ENCODE measurements around the gene SLC22A25. TPM values are rescaled to one million over a fixed set of nuclear protein-coding genes. Genes with fewer than 3 reads are reported as not detected.

The SLC22A25 gene
- total and polyA plus RNA-seq, 2 donors (not counting 1 experiment from before 2014, with no cell fraction given), result not detected

- H3K36me3 ChIP-seq (ENCODE audit: control insufficient read depth, insufficient read depth, low read length), result no peaks in the 10 kb centered on the region
- H2AFZ ChIP-seq (ENCODE audit: low read length), result no peak overlapping the region
- H3K9me3 ChIP-seq (ENCODE audit: control insufficient read depth, insufficient read depth, low read depth, low read length), result no peaks in the 10 kb centered on the region
- no peaks in the 10 kb centered on the region for H3K27me3 ChIP-seq (ENCODE audit: control insufficient read depth, insufficient read depth, low read length)
- H3K79me2 ChIP-seq (ENCODE audit: control insufficient read depth, insufficient read depth, low read length), result no peaks in the 10 kb centered on the region
- no peak for DNase-seq (ENCODE audit: low read depth in 2 of 2)
- TF ChIP-seq EZH2 (IDR thresholded peaks at IDR 0.05; ENCODE audit: low read length, missing control alignments) (no peak), CTCF (conservative IDR thresholded peaks at IDR 0.05 in 1 of 2, IDR thresholded peaks at IDR 0.05 in 1 of 2; ENCODE audit: low read depth in 1 of 2, low read length in 2 of 2) (no peak)
- no peaks in the 10 kb centered on the region for H4K20me1 ChIP-seq (ENCODE audit: control insufficient read depth, extremely low read depth, insufficient read depth, low read length)
- no peaks in the 10 kb centered on the region for H3K4me1 ChIP-seq (ENCODE audit: control insufficient read depth, extremely low read depth, insufficient read depth, low read length)
- H3K27ac ChIP-seq (ENCODE audit: insufficient read depth, low read length), result no peak overlapping the region
- no peak overlapping the region for H3K4me2 ChIP-seq (ENCODE audit: extremely low read depth, insufficient read depth, low read length)
- H3K9ac ChIP-seq (ENCODE audit: insufficient read depth, low read length), result no peak overlapping the region
- no peak overlapping the region for H3K4me3 ChIP-seq (replicated peaks in 1 of 4; ENCODE audit: control extremely low read depth in 1 of 4, insufficient read depth in 1 of 4, low read depth in 3 of 4, low read length in 4 of 4)
Observed at GRCh38 chr11:63282579-63282978, 39.2 kb upstream of the SLC22A25 start.

- H3K4me3 ChIP-seq (replicated peaks in 1 of 4; ENCODE audit: control extremely low read depth in 1 of 4, insufficient read depth in 1 of 4, low read depth in 3 of 4, low read length in 4 of 4), result no peak overlapping the region
- DNase-seq (ENCODE audit: low read depth in 2 of 2), result no peak
- H2AFZ ChIP-seq (ENCODE audit: low read length), result no peak overlapping the region
- H3K27me3 ChIP-seq (ENCODE audit: control insufficient read depth, insufficient read depth, low read length), result no peaks in the 10 kb centered on the region
- no peaks in the 10 kb centered on the region for H4K20me1 ChIP-seq (ENCODE audit: control insufficient read depth, extremely low read depth, insufficient read depth, low read length)
- no peak overlapping the region for H3K4me2 ChIP-seq (ENCODE audit: extremely low read depth, insufficient read depth, low read length)
- no peak for TF ChIP-seq CTCF (conservative IDR thresholded peaks at IDR 0.05 in 1 of 2, IDR thresholded peaks at IDR 0.05 in 1 of 2; ENCODE audit: low read depth in 1 of 2, low read length in 2 of 2)
- no peak for TF ChIP-seq EZH2 (IDR thresholded peaks at IDR 0.05; ENCODE audit: low read length, missing control alignments)
- H3K4me1 ChIP-seq (ENCODE audit: control insufficient read depth, extremely low read depth, insufficient read depth, low read length), result no peaks in the 10 kb centered on the region
- no peaks in the 10 kb centered on the region for H3K9me3 ChIP-seq (ENCODE audit: control insufficient read depth, insufficient read depth, low read depth, low read length)
- no peaks in the 10 kb centered on the region for H3K79me2 ChIP-seq (ENCODE audit: control insufficient read depth, insufficient read depth, low read length)
- H3K27ac ChIP-seq (ENCODE audit: insufficient read depth, low read length), result no peak overlapping the region
- H3K36me3 ChIP-seq (ENCODE audit: control insufficient read depth, insufficient read depth, low read length), result no peaks in the 10 kb centered on the region
- no peak overlapping the region for H3K9ac ChIP-seq (ENCODE audit: insufficient read depth, low read length)
Observed at GRCh38 chr11:63280920-63281319, 37.5 kb upstream of the SLC22A25 start.

- no peaks in the 10 kb centered on the region for H3K79me2 ChIP-seq (ENCODE audit: control insufficient read depth, insufficient read depth, low read length)
- no peak overlapping the region for H3K4me3 ChIP-seq (replicated peaks in 1 of 4; ENCODE audit: control extremely low read depth in 1 of 4, insufficient read depth in 1 of 4, low read depth in 3 of 4, low read length in 4 of 4)
- no peak for DNase-seq (ENCODE audit: low read depth in 2 of 2)
- H4K20me1 ChIP-seq (ENCODE audit: control insufficient read depth, extremely low read depth, insufficient read depth, low read length), result no peaks in the 10 kb centered on the region
- H3K27ac ChIP-seq (ENCODE audit: insufficient read depth, low read length), result no peak overlapping the region
- H3K27me3 ChIP-seq (ENCODE audit: control insufficient read depth, insufficient read depth, low read length), result no peaks in the 10 kb centered on the region
- H2AFZ ChIP-seq (ENCODE audit: low read length), result no peak overlapping the region
- H3K36me3 ChIP-seq (ENCODE audit: control insufficient read depth, insufficient read depth, low read length), result no peaks in the 10 kb centered on the region
- no peaks in the 10 kb centered on the region for H3K9me3 ChIP-seq (ENCODE audit: control insufficient read depth, insufficient read depth, low read depth, low read length)
- H3K4me1 ChIP-seq (ENCODE audit: control insufficient read depth, extremely low read depth, insufficient read depth, low read length), result no peaks in the 10 kb centered on the region
- TF ChIP-seq EZH2 (IDR thresholded peaks at IDR 0.05; ENCODE audit: low read length, missing control alignments) (no peak), CTCF (conservative IDR thresholded peaks at IDR 0.05 in 1 of 2, IDR thresholded peaks at IDR 0.05 in 1 of 2; ENCODE audit: low read depth in 1 of 2, low read length in 2 of 2) (no peak)
- no peak overlapping the region for H3K9ac ChIP-seq (ENCODE audit: insufficient read depth, low read length)
- H3K4me2 ChIP-seq (ENCODE audit: extremely low read depth, insufficient read depth, low read length), result no peak overlapping the region
Observed at GRCh38 chr11:63277345-63277943, 34.0 kb upstream of the SLC22A25 start.

Data from fibroblast of lung (primary cell).